Omental fat pad (tissue), 4 donors: Measurements from ENCODE around the gene CORIN. TPM values are rescaled to one million over a fixed set of nuclear protein-coding genes. Genes with fewer than 3 reads are reported as not detected.
"Not testable (repeated sequence)": the region's sequence is repeated elsewhere in the genome, so short reads cannot be mapped to it uniquely, and the experiment has no call there.

Experiments used
- ATAC-seq: fragments of 150-250 bp; one replicate; pipeline ENCODE4 v1.9.1; 2016; ENCODE audit warnings: mild to moderate bottlenecking, moderate library complexity; ENCODE audit not compliant: low FRiP score
- DNase-seq: peaks from one replicate; pipeline ENCODE4 v3.0.0-alpha.2; 2019; ENCODE audit warnings: low spot score
- CTCF ChIP-seq, 3 donors: fragments of 450-650 bp; IDR thresholded peaks; one replicate each; pipeline ENCODE4 v1.5.1; 2016 to 2017; ENCODE audit warnings: antibody characterized with exemption in 3 of 3, mild to moderate bottlenecking in 3 of 3, moderate library complexity in 2 of 3
- total RNA-seq, 4 donors: library from RNA; depleted of rRNA; stranded (reverse); fragments of >200 nt; gene quantifications; one replicate each; pipeline ENCODE4 v1.1.0, GENCODE V29; 2016

The CORIN gene
- total RNA-seq, 4 donors from 2014 or later, result 0.28 to 0.48 TPM; not detected in 2

GRCh38 chr4:47566566-47566965 lies 271.3 kb downstream of the CORIN start:
- ATAC-seq, result no peak
- no peak for DNase-seq
- TF ChIP-seq CTCF (IDR thresholded peaks at IDR 0.05), result no peak

- TF ChIP-seq CTCF (IDR thresholded peaks at IDR 0.05), result no peak
- ATAC-seq (no peak), DNase-seq (no peak)
Measured at GRCh38 chr4:47562297-47562696, 275.6 kb downstream of the CORIN start.

GRCh38 chr4:47561331-47561730 lies 276.5 kb downstream of the CORIN start:
- ATAC-seq (no peak), DNase-seq (no peak)
- TF ChIP-seq CTCF (IDR thresholded peaks at IDR 0.05), result no peak

GRCh38 chr4:47560682-47561081 lies 277.2 kb downstream of the CORIN start:
- no peak for TF ChIP-seq CTCF (IDR thresholded peaks at IDR 0.05)
- ATAC-seq (no peak), DNase-seq (no peak)

GRCh38 chr4:47557255-47557654 lies 280.6 kb downstream of the CORIN start:
- DNase-seq (no peak), ATAC-seq (no peak)
- TF ChIP-seq CTCF (IDR thresholded peaks at IDR 0.05), result no peak

- DNase-seq, ATAC-seq: not testable (repeated sequence)
Measured at GRCh38 chr4:47555920-47556319, 281.9 kb downstream of the CORIN start.

GRCh38 chr4:47553329-47554125 lies 284.3 kb downstream of the CORIN start:
- TF ChIP-seq CTCF (IDR thresholded peaks at IDR 0.05), result no peak
- DNase-seq (no peak), ATAC-seq (no peak)
